Smooth muscle cell (in vitro differentiated cells): Measurements from ENCODE around the gene NKX2-1. TPM values are rescaled to one million over a fixed set of nuclear protein-coding genes. Genes with fewer than 3 reads are reported as not detected.
"Not testable (repeated sequence)": the region's sequence is repeated elsewhere in the genome, so short reads cannot be mapped to it uniquely, and the experiment has no call there.

Experiments used
- DNase-seq: peaks from one replicate; lab custom pipeline; 2025; ENCODE audit not compliant: unreplicated experiment; lab: John Stamatoyannopoulos, UW
- H2AFZ ChIP-seq: fragments of 200-600 bp; sonication (generic); 2 replicates; pipeline ENCODE4 v1.6.0; 2016; ENCODE audit warnings: antibody characterized with exemption, low read depth, mild to moderate bottlenecking
- H3F3A ChIP-seq: fragments of 200-600 bp; sonication (generic); 2 replicates; pipeline ENCODE4 v1.6.0; 2017; ENCODE audit warnings: antibody characterized with exemption, low read depth
- H3K27ac ChIP-seq: fragments of 200-600 bp; sonication (generic); 2 replicates; pipeline ENCODE4 v1.5.1; 2016; ENCODE audit warnings: low read depth, mild to moderate bottlenecking
- H3K27me3 ChIP-seq: fragments of 200-600 bp; sonication (generic); 2 replicates; pipeline ENCODE4 v1.6.1; 2016; ENCODE audit warnings: low read depth, mild to moderate bottlenecking
- H3K36me3 ChIP-seq: fragments of 200-600 bp; sonication (generic); 2 replicates; pipeline ENCODE4 v1.5.1; 2016; ENCODE audit warnings: low read depth
- H3K4me1 ChIP-seq: fragments of 200-600 bp; sonication (generic); 2 replicates; pipeline ENCODE4 v1.5.1; 2016; ENCODE audit warnings: low read depth
- H3K4me2 ChIP-seq: fragments of 200-600 bp; sonication (generic); 2 replicates; pipeline ENCODE4 v1.6.0; 2016; ENCODE audit warnings: mild to moderate bottlenecking
- H3K4me3 ChIP-seq: fragments of 200-600 bp; sonication (generic); 2 replicates; pipeline ENCODE4 v1.5.1; 2016; ENCODE audit warnings: mild to moderate bottlenecking
- H3K79me2 ChIP-seq: fragments of 200-600 bp; sonication (generic); 2 replicates; pipeline ENCODE4 v1.6.0; 2016; ENCODE audit warnings: low read depth, mild to moderate bottlenecking
- H3K9ac ChIP-seq: fragments of 200-600 bp; sonication (generic); 2 replicates; pipeline ENCODE4 v1.6.0; 2016; ENCODE audit warnings: low read depth
- H3K9me3 ChIP-seq: fragments of 200-600 bp; sonication (generic); replicated peaks from 2 replicates; pipeline ENCODE4 v1.5.1; 2016; ENCODE audit warnings: low read depth
- H4K20me1 ChIP-seq: fragments of 200-600 bp; sonication (generic); 2 replicates; pipeline ENCODE4 v1.6.0; 2016; ENCODE audit warnings: low read depth
- CTCF ChIP-seq: fragments of 200-600 bp; sonication (generic); IDR thresholded peaks from 2 replicates; pipeline ENCODE4 v1.5.1; 2017; ENCODE audit warnings: borderline replicate concordance, mild to moderate bottlenecking, antibody characterized with exemption; ENCODE audit not compliant: insufficient read depth, poor library complexity, severe bottlenecking
- WGBS: methylation state at CpG from one replicate; pipeline ENCODE4 v1.1.7; 2016; ENCODE audit warnings: low lambda C conversion rate; 5-methylcytosine and 5-hydroxymethylcytosine counted together
- polyA plus RNA-seq: library from polyadenylated mRNA; unstranded; fragments of >200 nt; fragmentation: Nextera tagmentation; extraction: Ambion mirVana; gene quantifications from 2 replicates; pipeline ENCODE4 v1.2.1, GENCODE V29; 2016
- total RNA-seq: library from RNA; depleted of rRNA; stranded (reverse); fragments of >200 nt; gene quantifications from 2 replicates; pipeline ENCODE4 v1.2.3, GENCODE V29; 2014

NKX2-1 gene
- total and polyA plus RNA-seq, 2 experiments from 2014 or later, result not detected

- TF ChIP-seq CTCF, result peak; percentile 57
- Histone ChIP-seq H3K9ac (no peak overlapping the region), H3K27me3 (no peaks in the 10 kb centered on the region), H3K36me3 (no peaks in the 10 kb centered on the region), H3K27ac (no peak overlapping the region), H3K4me3 (no peak overlapping the region), H3K9me3 (no peaks in the 10 kb centered on the region), H3K4me1 (no peaks in the 10 kb centered on the region), H4K20me1 (no peaks in the 10 kb centered on the region), H3K79me2 (no peaks in the 10 kb centered on the region), H3K4me2 (no peak overlapping the region), H3F3A (no peaks in the 10 kb centered on the region), H2AFZ (no peak overlapping the region)
- no peak for DNase-seq
- 40% methylated on average over 4 of the region's 4 CpGs for WGBS
Observed at GRCh38 chr14:36553656-36554260, 33.7 kb upstream of the NKX2-1 start.

GRCh38 chr14:36550899-36551298 lies 30.9 kb upstream of the NKX2-1 start:
- Histone ChIP-seq H3K4me3 (no peak overlapping the region), H3K27me3 (peaks cover 5% of the 10 kb centered on the region), H4K20me1 (no peaks in the 10 kb centered on the region), H3K79me2 (no peaks in the 10 kb centered on the region), H3K4me1 (no peaks in the 10 kb centered on the region), H3F3A (no peaks in the 10 kb centered on the region), H3K27ac (no peak overlapping the region), H3K9ac (no peak overlapping the region), H2AFZ (no peak overlapping the region), H3K9me3 (no peaks in the 10 kb centered on the region), H3K4me2 (no peak overlapping the region), H3K36me3 (no peaks in the 10 kb centered on the region)
- 78% methylated on average over 1 of the region's 1 CpG for WGBS
- TF ChIP-seq CTCF, result no peak
- no peak for DNase-seq

- H3K27me3 ChIP-seq, result peaks cover 19% of the 10 kb centered on the region
- H2AFZ ChIP-seq, H3K4me1 ChIP-seq, H3K9me3 ChIP-seq, H3K27ac ChIP-seq, H3K79me2 ChIP-seq, H4K20me1 ChIP-seq, H3K4me3 ChIP-seq, H3K9ac ChIP-seq, DNase-seq, H3K36me3 ChIP-seq, H3F3A ChIP-seq, H3K4me2 ChIP-seq: not testable (repeated sequence)
- WGBS, result 93% methylated on average over 16 of the region's 16 CpGs
Observed at GRCh38 chr14:36544280-36544679, 24.2 kb upstream of the NKX2-1 start.

- Histone ChIP-seq H2AFZ (no peak overlapping the region), H4K20me1 (no peaks in the 10 kb centered on the region), H3K4me3 (no peak overlapping the region), H3F3A (no peaks in the 10 kb centered on the region), H3K9me3 (no peaks in the 10 kb centered on the region), H3K27ac (no peak overlapping the region), H3K27me3 (peaks cover 42% of the 10 kb centered on the region), H3K9ac (no peak overlapping the region), H3K79me2 (no peaks in the 10 kb centered on the region), H3K36me3 (no peaks in the 10 kb centered on the region), H3K4me1 (no peaks in the 10 kb centered on the region), H3K4me2 (no peak overlapping the region)
- no peak for TF ChIP-seq CTCF
- 77% methylated on average over 1 of the region's 1 CpG for WGBS
- no peak for DNase-seq
Observed at GRCh38 chr14:36538051-36538450, 18.0 kb upstream of the NKX2-1 start.
